ENCODE data around the gene TRAP1. TPM values are rescaled to one million over a fixed set of nuclear protein-coding genes. Genes with fewer than 3 reads are reported as not detected.

Gene TRAP1
- polyA plus RNA-seq, 1 of the 3 experiments (the other 2 are of a cell fraction) = 129 TPM

- H4K20me1 ChIP-seq (ENCODE audit: insufficient read depth) = no peaks in the 10 kb centered on the region
- ChIA-PET CTCF (interaction anchor here (3.4 kb wide), 1 partner anchor 11 kb away, joined by 18 read pairs; no protein-coding TSS in a partner anchor), POLR2A (no interaction called here)
Measured at GRCh38 chr16:3702082-3702481, 15.2 kb downstream of the TRAP1 start.

GRCh38 chr16:3701531-3701930, 15.8 kb downstream of the TRAP1 start:
- ChIA-PET CTCF (interaction anchor here (1.4 to 2.4 kb wide), 2 partner anchors 10 to 12 kb away, joined by 7 to 13 read pairs; no protein-coding TSS in a partner anchor), POLR2A (interaction anchor here (0.6 kb wide), 1 partner anchor 1181 kb away, joined by 3 read pairs; no protein-coding TSS in a partner anchor)
- Histone ChIP-seq H3F3A (replicated peaks; ENCODE audit: insufficient read depth) (peaks cover 12% of the 10 kb centered on the region), H3K27ac (ENCODE audit: low read depth in 2 of 2, low read length in 1 of 2) (no peak overlapping the region), H3K9me2 (no peaks in the 10 kb centered on the region), H3K9ac (no peak overlapping the region), H3K79me2 (ENCODE audit: insufficient read depth) (peaks cover 14% of the 10 kb centered on the region; the same call in 1 of the 2 replicates), H3K4me2 (no peak overlapping the region), H4K20me1 (ENCODE audit: insufficient read depth) (no peaks in the 10 kb centered on the region), H3K4me3 (ENCODE audit: low read depth in 2 of 2, low read length in 1 of 2) (no peak overlapping the region), H3K9me3 (no peaks in the 10 kb centered on the region), H3K27me3 (ENCODE audit: insufficient read depth) (no peaks in the 10 kb centered on the region), H3K4me1 (ENCODE audit: control insufficient read depth in 1 of 2, insufficient read depth in 2 of 2, low read depth in 1 of 2, low read length in 1 of 2) (no peaks in the 10 kb centered on the region; a peak in 1 of 4 replicates), H2AFZ (ENCODE audit: low read depth) (no peak overlapping the region), H3K36me3 (replicated peaks in 1 of 2; ENCODE audit: control insufficient read depth in 1 of 2, insufficient read depth in 2 of 2, low read length in 1 of 2) (peaks cover 0 to 3% of the 10 kb centered on the region in 2 experiments)
- DNase-seq = no peak
- 97% methylated on average over 4 of the region's 4 CpGs for WGBS (ENCODE audit: low lambda C conversion rate)
- TF ChIP-seq NFIC (IDR thresholded peaks at IDR 0.05; ENCODE audit: borderline replicate concordance) (no peak), RCOR1 (IDR thresholded peaks at IDR 0.05; ENCODE audit: low read length) (no peak), FOXM1 (IDR thresholded peaks at IDR 0.05; ENCODE audit: low read depth) (no peak), RXRA (IDR thresholded peaks at IDR 0.05; ENCODE audit: borderline replicate concordance, low read depth) (no peak), USF1 (IDR thresholded peaks at IDR 0.05; ENCODE audit: borderline replicate concordance, low read depth) (no peak), GABPA (IDR thresholded peaks at IDR 0.05; ENCODE audit: low read depth) (no peak), MAX (IDR thresholded peaks at IDR 0.05; ENCODE audit: low read depth) (no peak), TAF1 (IDR thresholded peaks at IDR 0.05; ENCODE audit: borderline replicate concordance, low read depth, low read length) (no peak)
- TF ChIP-seq, protein P1, sequence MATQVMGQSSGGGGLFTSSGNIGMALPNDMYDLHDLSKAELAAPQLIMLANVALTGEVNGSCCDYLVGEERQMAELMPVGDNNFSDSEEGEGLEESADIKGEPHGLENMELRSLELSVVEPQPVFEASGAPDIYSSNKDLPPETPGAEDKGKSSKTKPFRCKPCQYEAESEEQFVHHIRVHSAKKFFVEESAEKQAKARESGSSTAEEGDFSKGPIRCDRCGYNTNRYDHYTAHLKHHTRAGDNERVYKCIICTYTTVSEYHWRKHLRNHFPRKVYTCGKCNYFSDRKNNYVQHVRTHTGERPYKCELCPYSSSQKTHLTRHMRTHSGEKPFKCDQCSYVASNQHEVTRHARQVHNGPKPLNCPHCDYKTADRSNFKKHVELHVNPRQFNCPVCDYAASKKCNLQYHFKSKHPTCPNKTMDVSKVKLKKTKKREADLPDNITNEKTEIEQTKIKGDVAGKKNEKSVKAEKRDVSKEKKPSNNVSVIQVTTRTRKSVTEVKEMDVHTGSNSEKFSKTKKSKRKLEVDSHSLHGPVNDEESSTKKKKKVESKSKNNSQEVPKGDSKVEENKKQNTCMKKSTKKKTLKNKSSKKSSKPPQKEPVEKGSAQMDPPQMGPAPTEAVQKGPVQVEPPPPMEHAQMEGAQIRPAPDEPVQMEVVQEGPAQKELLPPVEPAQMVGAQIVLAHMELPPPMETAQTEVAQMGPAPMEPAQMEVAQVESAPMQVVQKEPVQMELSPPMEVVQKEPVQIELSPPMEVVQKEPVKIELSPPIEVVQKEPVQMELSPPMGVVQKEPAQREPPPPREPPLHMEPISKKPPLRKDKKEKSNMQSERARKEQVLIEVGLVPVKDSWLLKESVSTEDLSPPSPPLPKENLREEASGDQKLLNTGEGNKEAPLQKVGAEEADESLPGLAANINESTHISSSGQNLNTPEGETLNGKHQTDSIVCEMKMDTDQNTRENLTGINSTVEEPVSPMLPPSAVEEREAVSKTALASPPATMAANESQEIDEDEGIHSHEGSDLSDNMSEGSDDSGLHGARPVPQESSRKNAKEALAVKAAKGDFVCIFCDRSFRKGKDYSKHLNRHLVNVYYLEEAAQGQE (IDR thresholded peaks at IDR 0.05; ENCODE audit: low read depth, low read length) = no peak

More at GRCh38 chr16:3702082-3702481, 15.2 kb downstream of the TRAP1 start:
- H3K9ac ChIP-seq = no peak overlapping the region
- no peaks in the 10 kb centered on the region for H3K4me1 ChIP-seq (ENCODE audit: control insufficient read depth in 1 of 2, insufficient read depth in 2 of 2, low read depth in 1 of 2, low read length in 1 of 2)
- H3K9me3 ChIP-seq = no peaks in the 10 kb centered on the region
- H3K27ac ChIP-seq (ENCODE audit: low read depth in 2 of 2, low read length in 1 of 2) = no peak overlapping the region
- H2AFZ ChIP-seq (ENCODE audit: low read depth) = no peak overlapping the region
- no peak overlapping the region for H3K4me2 ChIP-seq
- no peaks in the 10 kb centered on the region for H3K27me3 ChIP-seq (ENCODE audit: insufficient read depth)
- peaks cover 0 to 3% of the 10 kb centered on the region in 2 experiments for H3K36me3 ChIP-seq (replicated peaks in 1 of 2; ENCODE audit: control insufficient read depth in 1 of 2, insufficient read depth in 2 of 2, low read length in 1 of 2)
- 88% methylated on average over 7 of the region's 7 CpGs for WGBS (ENCODE audit: low lambda C conversion rate)
- no peaks in the 10 kb centered on the region for H3K9me2 ChIP-seq
- H3K4me3 ChIP-seq (ENCODE audit: low read depth in 2 of 2, low read length in 1 of 2) = no peak overlapping the region
- peaks cover 19% of the 10 kb centered on the region; the same call in 1 of the 2 replicates for H3K79me2 ChIP-seq (ENCODE audit: insufficient read depth)
- no peak for TF ChIP-seq EZH2phosphoT487 (IDR thresholded peaks at IDR 0.05; ENCODE audit: borderline replicate concordance, low read depth)
- no peak for TF ChIP-seq FOXJ3 (CRISPR knock-in tag; IDR thresholded peaks at IDR 0.05)
- TF ChIP-seq EP300 (IDR thresholded peaks at IDR 0.05; ENCODE audit: borderline replicate concordance in 1 of 2, low read depth in 1 of 2, low read length in 1 of 2) = no peak
- TF ChIP-seq, protein P2, sequence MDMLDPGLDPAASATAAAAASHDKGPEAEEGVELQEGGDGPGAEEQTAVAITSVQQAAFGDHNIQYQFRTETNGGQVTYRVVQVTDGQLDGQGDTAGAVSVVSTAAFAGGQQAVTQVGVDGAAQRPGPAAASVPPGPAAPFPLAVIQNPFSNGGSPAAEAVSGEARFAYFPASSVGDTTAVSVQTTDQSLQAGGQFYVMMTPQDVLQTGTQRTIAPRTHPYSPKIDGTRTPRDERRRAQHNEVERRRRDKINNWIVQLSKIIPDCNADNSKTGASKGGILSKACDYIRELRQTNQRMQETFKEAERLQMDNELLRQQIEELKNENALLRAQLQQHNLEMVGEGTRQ (IDR thresholded peaks at IDR 0.05; ENCODE audit: borderline replicate concordance, low read depth, low read length) = no peak
- no peak for TF ChIP-seq ELF1 (IDR thresholded peaks at IDR 0.05)
- DNase-seq = no peak
- H3F3A ChIP-seq (replicated peaks; ENCODE audit: insufficient read depth) = peaks cover 12% of the 10 kb centered on the region
